B cell (primary cell): ENCODE measurements around the gene PTPRC. TPM values are rescaled to one million over a fixed set of nuclear protein-coding genes. Genes with fewer than 3 reads are reported as not detected.

ENCODE experiments used
- ATAC-seq: fragments of 200-7000 bp; cut with Tn5 transposase; one replicate; pipeline ENCODE4 v1.10.0; 2021; ENCODE audit warnings: low read depth, mild to moderate bottlenecking, moderate number of reproducible peaks, moderate library complexity
- CTCF ChIA-PET: fragments of 350-600 bp; sonication (Branson Sonifier 250); formaldehyde crosslinking; loops from one replicate; lab custom pipeline; 2021; ENCODE audit warnings: antibody characterized with exemption, inconsistent platforms; lab: Charles Lee
- POLR2A ChIA-PET: fragments of 350-600 bp; sonication (Branson Sonifier 250); formaldehyde crosslinking; loops from one replicate; lab custom pipeline; 2021; ENCODE audit warnings: antibody characterized with exemption; lab: Charles Lee
- DNase-seq: peaks from one replicate; pipeline ENCODE4 v3.0.0; 2013
- H2AFZ ChIP-seq: 2 replicates; pipeline ENCODE4 v1.6.1; 2012; ENCODE audit warnings: mild to moderate bottlenecking, low read depth, low read length; ENCODE audit not compliant: insufficient read depth, poor library complexity, severe bottlenecking
- H3K27ac ChIP-seq, 2 donors: 1 replicate in 1 of 2; 2 replicates in 1 of 2; pipeline ENCODE4 v1.5.1; 2012 to 2013; ENCODE audit warnings: low read length in 2 of 2, mild to moderate bottlenecking in 2 of 2, moderate library complexity in 1 of 2
- H3K27me3 ChIP-seq, 4 experiments: fragments of 200-600 bp in 1 of 4; sonication (generic) in 1 of 4; replicated peaks in 1 of 4; 1 replicate in 2 of 4; 2 replicates in 2 of 4; pipeline versions ENCODE4 v1.6.1 to v1.7.0; 2013 to 2016; ENCODE audit warnings: low read length in 3 of 4, mild to moderate bottlenecking in 2 of 4, mixed read lengths in 1 of 4, moderate library complexity in 1 of 4; ENCODE audit not compliant: insufficient read depth in 4 of 4, control insufficient read depth in 3 of 4; ENCODE audit errors: control extremely low read depth in 1 of 4
- H3K36me3 ChIP-seq, 2 experiments: replicated peaks in 1 of 2; 1 replicate in 1 of 2; 2 replicates in 1 of 2; pipeline versions ENCODE4 v1.6.1 to v1.7.1; 2013; ENCODE audit warnings: low read length in 1 of 2; ENCODE audit not compliant: insufficient read depth in 2 of 2, control insufficient read depth in 1 of 2; ENCODE audit errors: control extremely low read depth in 1 of 2, extremely low read depth in 1 of 2
- H3K4me1 ChIP-seq, 2 donors: fragments of 200-600 bp in 1 of 2; sonication (generic) in 1 of 2; 1 replicate in 1 of 2; 2 replicates in 1 of 2; pipeline versions ENCODE4 v1.5.1 to v1.6.1; 2013 to 2017; ENCODE audit warnings: low read length in 2 of 2; ENCODE audit not compliant: control insufficient read depth in 2 of 2, insufficient read depth in 2 of 2
- H3K4me2 ChIP-seq: replicated peaks from 2 replicates; pipeline ENCODE3; 2012; ENCODE audit warnings: mild to moderate bottlenecking, low read depth, low read length; ENCODE audit not compliant: poor library complexity, severe bottlenecking
- H3K4me3 ChIP-seq, 5 experiments: fragments of 200-600 bp in 1 of 5; sonication (generic) in 1 of 5; 1 replicate in 3 of 5; 2 replicates in 2 of 5; pipeline versions ENCODE4 v1.5.1 to v1.7.0; 2011 to 2016; ENCODE audit warnings: low read length in 4 of 5, mild to moderate bottlenecking in 4 of 5, low read depth in 2 of 5, control low read depth in 1 of 5, moderate library complexity in 1 of 5; ENCODE audit not compliant: insufficient read depth in 1 of 5; ENCODE audit errors: control extremely low read depth in 1 of 5, extremely low read depth in 1 of 5
- H3K79me2 ChIP-seq: fragments of 200-600 bp; sonication (generic); one replicate; pipeline ENCODE4 v1.6.0; 2016; ENCODE audit warnings: low read length; ENCODE audit not compliant: control insufficient read depth, insufficient read depth
- H3K9ac ChIP-seq: fragments of 200-600 bp; sonication (generic); 2 replicates; pipeline ENCODE4 v1.6.1; 2017; ENCODE audit warnings: mild to moderate bottlenecking, low read length, moderate library complexity
- H3K9me3 ChIP-seq, 3 donors: one replicate each; pipeline versions ENCODE4 v1.6.1 to v1.7.1; 2013; ENCODE audit warnings: low read length in 2 of 3; ENCODE audit not compliant: control insufficient read depth in 2 of 3, insufficient read depth in 1 of 3; ENCODE audit errors: control extremely low read depth in 1 of 3
- H4K20me1 ChIP-seq: 2 replicates; pipeline ENCODE4 v1.6.0; 2012; ENCODE audit warnings: mild to moderate bottlenecking, low read length; ENCODE audit not compliant: insufficient read depth, control insufficient read depth, poor library complexity, severe bottlenecking
- H3K27ac Mint-ChIP-seq: one replicate; pipeline ENCODE4 v1.8.0; 2021; ENCODE audit warnings: mixed read lengths
- H3K27me3 Mint-ChIP-seq: one replicate; pipeline ENCODE4 v1.8.0; 2021; ENCODE audit warnings: mixed read lengths
- H3K4me1 Mint-ChIP-seq: one replicate; pipeline ENCODE4 v1.8.0; 2021; ENCODE audit warnings: mixed read lengths
- H3K4me3 Mint-ChIP-seq: one replicate; pipeline ENCODE4 v1.8.0; 2021; ENCODE audit warnings: mixed read lengths
- H3K9me3 Mint-ChIP-seq: one replicate; pipeline ENCODE4 v1.8.0; 2022; ENCODE audit warnings: mixed read lengths; ENCODE audit not compliant: insufficient read depth
- CTCF ChIP-seq: fragments of 200-600 bp; IDR thresholded peaks from one replicate; pipeline ENCODE4 v1.8.0; 2022; ENCODE audit warnings: antibody characterized with exemption, mild to moderate bottlenecking
- EZH2 ChIP-seq: IDR thresholded peaks from 2 replicates; pipeline ENCODE4 v1.6.1; 2012; ENCODE audit warnings: borderline replicate concordance, low read depth, mild to moderate bottlenecking, moderate library complexity, low read length; ENCODE audit not compliant: insufficient read depth, poor library complexity, severe bottlenecking
- WGBS: methylation state at CpG from one replicate; pipeline ENCODE4 v1.1.5; 2013; ENCODE audit warnings: missing lambda C conversion rate; ENCODE audit not compliant: insufficient coverage; 5-methylcytosine and 5-hydroxymethylcytosine counted together
- intact Hi-C: fragments of 100-400 bp; cut with micrococcal nuclease; formaldehyde crosslinking; loops from one replicate; pipeline ENCODE4 v1.10.0; 2022
- polyA plus RNA-seq: library from polyadenylated mRNA; depleted of rRNA; stranded (reverse); fragments of >200 nt; gene quantifications from 2 replicates; pipeline ENCODE4 v1.2.3, GENCODE V29; 2012
- total RNA-seq, 2 donors: library from RNA; stranded (reverse); fragments of 120-200 nt in 1 of 2; gene quantifications; 1 replicate in 1 of 2; 2 replicates in 1 of 2; pipeline versions ENCODE4 v1.2.3 to v1.2.4, GENCODE V29; 2013 to 2022

PTPRC gene
- total and polyA plus RNA-seq, 2 donors (not counting 1 experiment from before 2014, with no cell fraction given): 151 to 543 TPM

GRCh38 chr1:198793714-198794113, 154.9 kb downstream of the PTPRC start:
- H4K20me1 ChIP-seq: no peaks in the 10 kb centered on the region
- POLR2A ChIA-PET: no interaction called here
- Mint-ChIP-seq H3K4me1 (no peaks in the 10 kb centered on the region), H3K4me3 (no peak overlapping the region), H3K27me3 (no peaks in the 10 kb centered on the region), H3K27ac (no peak overlapping the region), H3K9me3 (peaks cover 11% of the 10 kb centered on the region)
- no CpG with 5 or more reads among the region's 3 CpGs for WGBS
- H3K27me3 ChIP-seq: no peaks in the 10 kb centered on the region
- H3K9ac ChIP-seq: no peak overlapping the region
- intact Hi-C loops: no loop called here
- TF ChIP-seq EZH2 (no peak), CTCF (no peak)
- no peak for DNase-seq
- H3K9me3 ChIP-seq: peaks cover 1 to 17% (median 12%) of the 10 kb centered on the region in 3 donors
- H3K79me2 ChIP-seq: no peaks in the 10 kb centered on the region
- CTCF ChIA-PET: interaction anchor here (0.9 kb wide), 1 partner anchor 512 kb away, joined by 3 read pairs; no protein-coding TSS in a partner anchor
- no peaks in the 10 kb centered on the region for H3K36me3 ChIP-seq
- no peak overlapping the region for H3K4me2 ChIP-seq
- no peak overlapping the region for H3K4me3 ChIP-seq
- H3K27ac ChIP-seq: no peak overlapping the region
- no peak for ATAC-seq
- no peak overlapping the region for H2AFZ ChIP-seq
- no peaks in the 10 kb centered on the region for H3K4me1 ChIP-seq

- intact Hi-C loops: no loop called here
- Histone ChIP-seq H2AFZ (no peak overlapping the region), H3K4me1 (no peaks in the 10 kb centered on the region), H3K27me3 (no peaks in the 10 kb centered on the region), H3K4me2 (no peak overlapping the region), H4K20me1 (no peaks in the 10 kb centered on the region), H3K36me3 (no peaks in the 10 kb centered on the region), H3K4me3 (no peak overlapping the region), H3K9me3 (peaks cover 1 to 17% (median 12%) of the 10 kb centered on the region in 3 donors), H3K79me2 (no peaks in the 10 kb centered on the region), H3K9ac (no peak overlapping the region), H3K27ac (no peak overlapping the region)
- H3K27me3 Mint-ChIP-seq: no peaks in the 10 kb centered on the region
- no peak overlapping the region for H3K4me3 Mint-ChIP-seq
- POLR2A ChIA-PET: no interaction called here
- TF ChIP-seq CTCF (no peak), EZH2 (no peak)
- no peak for DNase-seq
- no peak overlapping the region for H3K27ac Mint-ChIP-seq
- CTCF ChIA-PET: no interaction called here
- no peaks in the 10 kb centered on the region for H3K4me1 Mint-ChIP-seq
- no peak for ATAC-seq
- H3K9me3 Mint-ChIP-seq: peaks cover 11% of the 10 kb centered on the region
Observed at GRCh38 chr1:198794498-198794897, 155.7 kb downstream of the PTPRC start.
